Mucosa of descending colon (tissue), 3 donors: ENCODE results near the gene AKAP13. TPM values are rescaled to one million over a fixed set of nuclear protein-coding genes. Genes with fewer than 3 reads are reported as not detected.
"Not testable (repeated sequence)": the region's sequence is repeated elsewhere in the genome, so short reads cannot be mapped to it uniquely, and the experiment has no call there.

Source experiments
- ATAC-seq: fragments of 200-7000 bp; cut with Tn5 transposase; one replicate; pipeline ENCODE4 v1.9.1; 2020; ENCODE audit warnings: mild to moderate bottlenecking, moderate library complexity
- DNase-seq, 3 donors: peaks; one replicate each; pipeline ENCODE4 v3.0.0-alpha.2; 2020
- H3K36me3 ChIP-seq: fragments of 200-600 bp; one replicate; pipeline ENCODE4 v1.8.0; 2021; ENCODE audit warnings: low read depth, mild to moderate bottlenecking
- H3K4me1 ChIP-seq: fragments of 200-600 bp; one replicate; pipeline ENCODE4 v1.8.0; 2021; ENCODE audit warnings: low read depth, mild to moderate bottlenecking
- H3K4me3 ChIP-seq: fragments of 200-600 bp; one replicate; pipeline ENCODE4 v1.8.0; 2021; ENCODE audit warnings: mild to moderate bottlenecking
- H3K9me3 ChIP-seq: fragments of 200-600 bp; one replicate; pipeline ENCODE4 v1.8.0; 2021; ENCODE audit warnings: mild to moderate bottlenecking
- CTCF ChIP-seq: fragments of 200-600 bp; IDR thresholded peaks from one replicate; pipeline ENCODE4 v1.8.0; 2022; ENCODE audit warnings: antibody characterized with exemption, mild to moderate bottlenecking
- intact Hi-C, 2 donors: fragments of 100-400 bp; cut with DNase I in 1 of 2; cut with micrococcal nuclease in 1 of 2; formaldehyde crosslinking; loops; one replicate each; pipeline versions ENCODE4 v1.11.0 to v1.11.1; 2022; cut with DNase I, micrococcal nuclease
- microRNA-seq: library from miRNA; unstranded; fragments of <30 nt; microRNA quantifications from one replicate; pipeline ENCODE4, GENCODE V29; 2019
- total RNA-seq, 3 donors: library from RNA; stranded (reverse); fragmentation: NEBNext Ultra II Directional in 2 of 3; extraction: Animal tissue kit (Norgen Biotek cat#: 25700) in 2 of 3; gene quantifications; one replicate each; pipeline versions ENCODE4 v1.2.1 to v1.2.4, GENCODE V29; 2021 to 2023
- donor health status: DM: no; HTN: no; CAD: no; lungs with moderate emphysema.
- donor health status: DM: no; HTN: no; CAD: no.
- donor health status: DM: no; HTN: yes; CAD: no.

AKAP13 gene
- total RNA-seq, 3 donors from 2014 or later: 141 to 173 (median 150) TPM

- Histone ChIP-seq H3K9me3 (no peaks in the 10 kb centered on the region), H3K4me1 (peaks cover 14% of the 10 kb centered on the region), H3K36me3 (no peaks in the 10 kb centered on the region), H3K4me3 (no peak overlapping the region)
- ATAC-seq (no peak), DNase-seq (peak in 1 of 3 donors; percentile 59)
- no peak for TF ChIP-seq CTCF
- intact Hi-C loops: no loop called here
Measured at GRCh38 chr15:85795337-85796305, 415.2 kb downstream of the AKAP13 start.

- ATAC-seq, intact Hi-C loops, H3K4me3 ChIP-seq, H3K9me3 ChIP-seq, DNase-seq, H3K36me3 ChIP-seq: not testable (repeated sequence)
- peaks cover 18% of the 10 kb centered on the region for H3K4me1 ChIP-seq
Measured at GRCh38 chr15:85796371-85796770, 416.0 kb downstream of the AKAP13 start.

Small RNA genes lying within 50 kb of the gene (microRNA-seq; reads per million reads assigned to microRNA genes)
- gene MIR1276: not detected
- 18.9 reads per million, percentile 41 among the genes with 10 or more reads in this experiment for gene MIR7706
